MM.1S (cell line): ENCODE measurements around the gene SS18L1.

Experiments used
- DNase-seq: peaks from one replicate; pipeline ENCODE4 v3.0.0-alpha.2; 2015
- H2AFZ ChIP-seq: fragments of 300-600 bp; sonication (generic); 2 replicates; pipeline ENCODE4 v1.6.0; 2016; ENCODE audit warnings: antibody characterized with exemption, low read length
- H3F3A ChIP-seq: fragments of 300-600 bp; sonication (generic); 2 replicates; pipeline ENCODE4 v1.6.1; 2016; ENCODE audit warnings: mild to moderate bottlenecking, antibody characterized with exemption, low read length, moderate library complexity, mixed read lengths; ENCODE audit not compliant: insufficient read depth
- H3K27ac ChIP-seq: fragments of 300-600 bp; sonication (generic); 2 replicates; pipeline ENCODE4 v1.5.1; 2016; ENCODE audit warnings: mild to moderate bottlenecking, low read length
- H3K27me3 ChIP-seq: fragments of 300-600 bp; sonication (generic); replicated peaks from 2 replicates; pipeline ENCODE4 v1.6.0; 2016; ENCODE audit warnings: low read length; ENCODE audit not compliant: insufficient read depth
- H3K36me3 ChIP-seq: fragments of 300-600 bp; sonication (generic); replicated peaks from 2 replicates; pipeline ENCODE4 v1.6.1; 2016; ENCODE audit warnings: mild to moderate bottlenecking, low read length, mixed read lengths; ENCODE audit not compliant: insufficient read depth
- H3K4me1 ChIP-seq: fragments of 300-600 bp; sonication (generic); 2 replicates; pipeline ENCODE4 v1.6.1; 2016; ENCODE audit warnings: low read length, mixed read lengths
- H3K4me2 ChIP-seq: fragments of 300-600 bp; sonication (generic); 2 replicates; pipeline ENCODE4 v1.6.0; 2016; ENCODE audit warnings: low read depth, low read length
- H3K4me3 ChIP-seq: fragments of 300-600 bp; sonication (generic); 2 replicates; pipeline ENCODE4 v1.5.1; 2016; ENCODE audit warnings: low read length, mixed read lengths
- H3K79me2 ChIP-seq: fragments of 300-600 bp; sonication (generic); 2 replicates; pipeline ENCODE4 v1.6.1; 2016; ENCODE audit warnings: mixed run types, low read length, mixed read lengths
- H3K9ac ChIP-seq: fragments of 300-600 bp; sonication (generic); 2 replicates; pipeline ENCODE4 v1.6.1; 2016; ENCODE audit warnings: low read length, mixed read lengths
- H3K9me2 ChIP-seq: fragments of 300-600 bp; sonication (generic); replicated peaks from 2 replicates; pipeline ENCODE4 v1.6.1; 2016; ENCODE audit warnings: mild to moderate bottlenecking, low read length, mixed read lengths; ENCODE audit not compliant: insufficient read depth
- H3K9me3 ChIP-seq: fragments of 300-600 bp; sonication (generic); replicated peaks from 2 replicates; pipeline ENCODE4 v1.6.1; 2016; ENCODE audit warnings: mild to moderate bottlenecking, low read length, mixed read lengths; ENCODE audit not compliant: insufficient read depth
- H4K20me1 ChIP-seq: fragments of 300-600 bp; sonication (generic); 2 replicates; pipeline ENCODE4 v1.6.1; 2016; ENCODE audit warnings: mild to moderate bottlenecking, low read length, moderate library complexity, mixed read lengths; ENCODE audit not compliant: insufficient read depth
- CTCF ChIP-seq: fragments of 300-600 bp; sonication (generic); IDR thresholded peaks from 2 replicates; pipeline ENCODE4 v1.5.1; 2016; ENCODE audit warnings: antibody characterized with exemption, low read length, mixed read lengths
- EZH2 ChIP-seq: fragments of 300-600 bp; sonication (generic); optimal IDR thresholded peaks from 2 replicates; pipeline ENCODE3; 2017; ENCODE audit warnings: low read depth, mild to moderate bottlenecking, antibody characterized with exemption, low read length, mixed read lengths
- EZH2phosphoT487 ChIP-seq: fragments of 300-600 bp; sonication (generic); IDR thresholded peaks from 2 replicates; pipeline ENCODE4 v1.6.1; 2018; ENCODE audit warnings: antibody characterized with exemption, low read length

SS18L1 gene

GRCh38 chr20:62156254-62156556 lies 12.6 kb downstream of the SS18L1 start:
- H3K4me3 ChIP-seq = no peak overlapping the region

GRCh38 chr20:62156592-62157386 lies 13.2 kb downstream of the SS18L1 start:
- H3K9me2 ChIP-seq = no peaks in the 10 kb centered on the region
- no peak overlapping the region for H3K4me2 ChIP-seq
- H3K4me1 ChIP-seq = no peaks in the 10 kb centered on the region
- no peak overlapping the region for H2AFZ ChIP-seq
- H4K20me1 ChIP-seq = no peaks in the 10 kb centered on the region
- peak; percentile 26 for DNase-seq
- peaks cover 52% of the 10 kb centered on the region for H3K79me2 ChIP-seq
- H3K9me3 ChIP-seq = no peaks in the 10 kb centered on the region
- no peaks in the 10 kb centered on the region for H3K36me3 ChIP-seq
- peak; percentile 42 for TF ChIP-seq CTCF
- no peak for TF ChIP-seq EZH2phosphoT487
- TF ChIP-seq EZH2 = no peak
- H3F3A ChIP-seq = no peaks in the 10 kb centered on the region
- no peaks in the 10 kb centered on the region for H3K27me3 ChIP-seq
- H3K9ac ChIP-seq = no peak overlapping the region
- no peak overlapping the region for H3K27ac ChIP-seq
- no peak overlapping the region for H3K4me3 ChIP-seq

More at GRCh38 chr20:62156254-62156556, 12.6 kb downstream of the SS18L1 start:
- TF ChIP-seq CTCF (no peak), EZH2phosphoT487 (no peak), EZH2 (no peak)
- no peaks in the 10 kb centered on the region for H3K9me3 ChIP-seq
- H3K27me3 ChIP-seq = no peaks in the 10 kb centered on the region
- H3K9ac ChIP-seq = no peak overlapping the region
- H3K36me3 ChIP-seq = no peaks in the 10 kb centered on the region
- no peaks in the 10 kb centered on the region for H3K4me1 ChIP-seq
- peaks cover 57% of the 10 kb centered on the region for H3K79me2 ChIP-seq
- no peak overlapping the region for H3K27ac ChIP-seq
- no peaks in the 10 kb centered on the region for H4K20me1 ChIP-seq
- no peaks in the 10 kb centered on the region for H3F3A ChIP-seq
- no peak overlapping the region for H2AFZ ChIP-seq
- H3K9me2 ChIP-seq = no peaks in the 10 kb centered on the region
- DNase-seq = no peak
- no peak overlapping the region for H3K4me2 ChIP-seq

- Histone ChIP-seq H3F3A (no peaks in the 10 kb centered on the region), H3K4me1 (no peaks in the 10 kb centered on the region), H3K9ac (no peak overlapping the region), H3K27ac (no peak overlapping the region), H3K79me2 (peaks cover 46% of the 10 kb centered on the region), H3K27me3 (no peaks in the 10 kb centered on the region), H4K20me1 (no peaks in the 10 kb centered on the region), H3K4me2 (no peak overlapping the region), H2AFZ (no peak overlapping the region), H3K4me3 (no peak overlapping the region), H3K9me2 (no peaks in the 10 kb centered on the region), H3K36me3 (no peaks in the 10 kb centered on the region), H3K9me3 (no peaks in the 10 kb centered on the region)
- no peak for TF ChIP-seq EZH2phosphoT487
- no peak for TF ChIP-seq CTCF
- TF ChIP-seq EZH2 = no peak
- no peak for DNase-seq
Observed at GRCh38 chr20:62157387-62158087, 14.0 kb downstream of the SS18L1 start.
